ENCODE results near the gene MGAT4C. TPM values are rescaled to one million over a fixed set of nuclear protein-coding genes. Genes with fewer than 3 reads are reported as not detected.
"Not testable (repeated sequence)": the region's sequence is repeated elsewhere in the genome, so short reads cannot be mapped to it uniquely, and the experiment has no call there.

Gene MGAT4C
- total RNA-seq, 1 donor from 2014 or later: under 0.01 TPM

GRCh38 chr12:86081843-86082242, 174.3 kb downstream of the MGAT4C start:
- DNase-seq (ENCODE audit: low spot score): no peak
- no peak overlapping the region for H3K4me3 Mint-ChIP-seq
- no peak overlapping the region for H3K27ac Mint-ChIP-seq
- H3K27me3 Mint-ChIP-seq (ENCODE audit: insufficient read depth): no peaks in the 10 kb centered on the region
- no peaks in the 10 kb centered on the region for H3K4me1 Mint-ChIP-seq (ENCODE audit: low read depth)
- intact Hi-C loops (cut with micrococcal nuclease): no loop called here
- H3K36me3 Mint-ChIP-seq (ENCODE audit: low read depth): no peaks in the 10 kb centered on the region
- no peaks in the 10 kb centered on the region for H3K9me3 Mint-ChIP-seq

GRCh38 chr12:86059052-86059451, 197.1 kb downstream of the MGAT4C start:
- H3K27me3 Mint-ChIP-seq (ENCODE audit: insufficient read depth); DNase-seq (ENCODE audit: low spot score); H3K36me3 Mint-ChIP-seq (ENCODE audit: low read depth); intact Hi-C loops (cut with micrococcal nuclease); H3K9me3 Mint-ChIP-seq; H3K27ac Mint-ChIP-seq; H3K4me1 Mint-ChIP-seq (ENCODE audit: low read depth); H3K4me3 Mint-ChIP-seq: not testable (repeated sequence)

- Mint-ChIP-seq H3K9me3 (no peaks in the 10 kb centered on the region), H3K4me1 (ENCODE audit: low read depth) (no peaks in the 10 kb centered on the region), H3K27ac (no peak overlapping the region), H3K36me3 (ENCODE audit: low read depth) (no peaks in the 10 kb centered on the region), H3K4me3 (no peak overlapping the region), H3K27me3 (ENCODE audit: insufficient read depth) (no peaks in the 10 kb centered on the region)
- no peak for DNase-seq (ENCODE audit: low spot score)
- intact Hi-C loops (cut with micrococcal nuclease): no loop called here
These were observed 198.9 kb downstream of the MGAT4C start for GRCh38 chr12:86057092-86057845.

GRCh38 chr12:86052921-86053320, 203.3 kb downstream of the MGAT4C start:
- no peaks in the 10 kb centered on the region for H3K9me3 Mint-ChIP-seq
- no peak overlapping the region for H3K27ac Mint-ChIP-seq
- no peak for DNase-seq (ENCODE audit: low spot score)
- no peaks in the 10 kb centered on the region for H3K27me3 Mint-ChIP-seq (ENCODE audit: insufficient read depth)
- intact Hi-C loops (cut with micrococcal nuclease): no loop called here
- H3K4me1 Mint-ChIP-seq (ENCODE audit: low read depth): no peaks in the 10 kb centered on the region
- no peak overlapping the region for H3K4me3 Mint-ChIP-seq
- H3K36me3 Mint-ChIP-seq (ENCODE audit: low read depth): no peaks in the 10 kb centered on the region

- no peak overlapping the region for H3K27ac Mint-ChIP-seq
- H3K27me3 Mint-ChIP-seq (ENCODE audit: insufficient read depth): no peaks in the 10 kb centered on the region
- H3K4me1 Mint-ChIP-seq (ENCODE audit: low read depth): no peaks in the 10 kb centered on the region
- no peak overlapping the region for H3K4me3 Mint-ChIP-seq
- intact Hi-C loops (cut with micrococcal nuclease): no loop called here
- no peak for DNase-seq (ENCODE audit: low spot score)
- H3K9me3 Mint-ChIP-seq: no peaks in the 10 kb centered on the region
- no peaks in the 10 kb centered on the region for H3K36me3 Mint-ChIP-seq (ENCODE audit: low read depth)
These were observed 206.2 kb downstream of the MGAT4C start for GRCh38 chr12:86050010-86050409.

- no peaks in the 10 kb centered on the region for H3K27me3 Mint-ChIP-seq (ENCODE audit: insufficient read depth)
- H3K4me3 Mint-ChIP-seq: no peak overlapping the region
- intact Hi-C loops (cut with micrococcal nuclease): no loop called here
- H3K27ac Mint-ChIP-seq: no peak overlapping the region
- H3K9me3 Mint-ChIP-seq: peaks cover 21% of the 10 kb centered on the region
- H3K36me3 Mint-ChIP-seq (ENCODE audit: low read depth): no peaks in the 10 kb centered on the region
- H3K4me1 Mint-ChIP-seq (ENCODE audit: low read depth): no peaks in the 10 kb centered on the region
- no peak for DNase-seq (ENCODE audit: low spot score)
These were observed 211.8 kb downstream of the MGAT4C start for GRCh38 chr12:86044396-86044795.

- H3K27ac Mint-ChIP-seq: no peak overlapping the region
- no peaks in the 10 kb centered on the region for H3K36me3 Mint-ChIP-seq (ENCODE audit: low read depth)
- H3K9me3 Mint-ChIP-seq: peaks cover 35% of the 10 kb centered on the region
- H3K4me3 Mint-ChIP-seq: no peak overlapping the region
- intact Hi-C loops (cut with micrococcal nuclease): no loop called here
- no peaks in the 10 kb centered on the region for H3K4me1 Mint-ChIP-seq (ENCODE audit: low read depth)
- DNase-seq (ENCODE audit: low spot score): no peak
- no peaks in the 10 kb centered on the region for H3K27me3 Mint-ChIP-seq (ENCODE audit: insufficient read depth)
These were observed 214.1 kb downstream of the MGAT4C start for GRCh38 chr12:86042062-86042461.

GRCh38 chr12:86018361-86018760, 237.8 kb downstream of the MGAT4C start:
- Mint-ChIP-seq H3K27me3 (ENCODE audit: insufficient read depth) (no peaks in the 10 kb centered on the region), H3K36me3 (ENCODE audit: low read depth) (no peaks in the 10 kb centered on the region), H3K4me3 (no peak overlapping the region), H3K9me3 (no peaks in the 10 kb centered on the region), H3K27ac (no peak overlapping the region), H3K4me1 (ENCODE audit: low read depth) (no peaks in the 10 kb centered on the region)
- DNase-seq (ENCODE audit: low spot score): no peak
- intact Hi-C loops (cut with micrococcal nuclease): no loop called here

- H3K4me1 Mint-ChIP-seq (ENCODE audit: low read depth): no peaks in the 10 kb centered on the region
- no peaks in the 10 kb centered on the region for H3K9me3 Mint-ChIP-seq
- H3K36me3 Mint-ChIP-seq (ENCODE audit: low read depth): no peaks in the 10 kb centered on the region
- H3K27ac Mint-ChIP-seq: no peak overlapping the region
- no peak for DNase-seq (ENCODE audit: low spot score)
- no peaks in the 10 kb centered on the region for H3K27me3 Mint-ChIP-seq (ENCODE audit: insufficient read depth)
- intact Hi-C loops (cut with micrococcal nuclease): no loop called here
- H3K4me3 Mint-ChIP-seq: no peak overlapping the region
These were observed 241.2 kb downstream of the MGAT4C start for GRCh38 chr12:86015026-86015425.

- no peak overlapping the region for H3K4me3 Mint-ChIP-seq
- H3K36me3 Mint-ChIP-seq (ENCODE audit: low read depth): no peaks in the 10 kb centered on the region
- peaks cover 3% of the 10 kb centered on the region for H3K9me3 Mint-ChIP-seq
- no peaks in the 10 kb centered on the region for H3K4me1 Mint-ChIP-seq (ENCODE audit: low read depth)
- intact Hi-C loops (cut with micrococcal nuclease): no loop called here
- DNase-seq (ENCODE audit: low spot score): no peak
- no peak overlapping the region for H3K27ac Mint-ChIP-seq
- H3K27me3 Mint-ChIP-seq (ENCODE audit: insufficient read depth): no peaks in the 10 kb centered on the region
These were observed 249.5 kb downstream of the MGAT4C start for GRCh38 chr12:86006727-86007126.

GRCh38 chr12:85998074-85998473, 258.1 kb downstream of the MGAT4C start:
- no peak overlapping the region for H3K4me3 Mint-ChIP-seq
- no peak overlapping the region for H3K27ac Mint-ChIP-seq
- DNase-seq (ENCODE audit: low spot score): no peak
- H3K4me1 Mint-ChIP-seq (ENCODE audit: low read depth): no peaks in the 10 kb centered on the region
- no peaks in the 10 kb centered on the region for H3K36me3 Mint-ChIP-seq (ENCODE audit: low read depth)
- no peaks in the 10 kb centered on the region for H3K27me3 Mint-ChIP-seq (ENCODE audit: insufficient read depth)
- intact Hi-C loops (cut with micrococcal nuclease): no loop called here
- H3K9me3 Mint-ChIP-seq: peaks cover 33% of the 10 kb centered on the region

GRCh38 chr12:85996280-85996679, 259.9 kb downstream of the MGAT4C start:
- H3K4me1 Mint-ChIP-seq (ENCODE audit: low read depth): no peaks in the 10 kb centered on the region
- DNase-seq (ENCODE audit: low spot score): no peak
- no peaks in the 10 kb centered on the region for H3K36me3 Mint-ChIP-seq (ENCODE audit: low read depth)
- intact Hi-C loops (cut with micrococcal nuclease): no loop called here
- H3K27ac Mint-ChIP-seq: no peak overlapping the region
- H3K27me3 Mint-ChIP-seq (ENCODE audit: insufficient read depth): no peaks in the 10 kb centered on the region
- H3K4me3 Mint-ChIP-seq: no peak overlapping the region
- H3K9me3 Mint-ChIP-seq: peaks cover 33% of the 10 kb centered on the region

- H3K36me3 Mint-ChIP-seq (ENCODE audit: low read depth): no peaks in the 10 kb centered on the region
- intact Hi-C loops (cut with micrococcal nuclease): no loop called here
- no peak overlapping the region for H3K27ac Mint-ChIP-seq
- H3K9me3 Mint-ChIP-seq: peaks cover 25% of the 10 kb centered on the region
- H3K27me3 Mint-ChIP-seq (ENCODE audit: insufficient read depth): no peaks in the 10 kb centered on the region
- H3K4me1 Mint-ChIP-seq (ENCODE audit: low read depth): no peaks in the 10 kb centered on the region
- H3K4me3 Mint-ChIP-seq: no peak overlapping the region
- DNase-seq (ENCODE audit: low spot score): no peak
These were observed 262.4 kb downstream of the MGAT4C start for GRCh38 chr12:85993746-85994145.

- intact Hi-C loops (cut with micrococcal nuclease): no loop called here
- DNase-seq (ENCODE audit: low spot score): no peak
- Mint-ChIP-seq H3K27me3 (ENCODE audit: insufficient read depth) (no peaks in the 10 kb centered on the region), H3K9me3 (no peaks in the 10 kb centered on the region), H3K4me3 (no peak overlapping the region), H3K27ac (no peak overlapping the region), H3K4me1 (ENCODE audit: low read depth) (no peaks in the 10 kb centered on the region), H3K36me3 (ENCODE audit: low read depth) (no peaks in the 10 kb centered on the region)
These were observed 270.2 kb downstream of the MGAT4C start for GRCh38 chr12:85985996-85986395.

All from activated T-helper 1 cell treated with anti-CD3 and anti-CD28 coated beads, Interleukin-12 subunit alpha, Interleukin-12 subunit beta, Interleukin-2, Interleukin-4 antibody, amounts not matched to agents 30 ng/mL and 10 ng/mL and 1 ng/mL, durations not matched to agents 14 hours and 24 hours and 36 hours (primary cell).